Measurements from ENCODE around the gene TCEAL1.

DNA sequence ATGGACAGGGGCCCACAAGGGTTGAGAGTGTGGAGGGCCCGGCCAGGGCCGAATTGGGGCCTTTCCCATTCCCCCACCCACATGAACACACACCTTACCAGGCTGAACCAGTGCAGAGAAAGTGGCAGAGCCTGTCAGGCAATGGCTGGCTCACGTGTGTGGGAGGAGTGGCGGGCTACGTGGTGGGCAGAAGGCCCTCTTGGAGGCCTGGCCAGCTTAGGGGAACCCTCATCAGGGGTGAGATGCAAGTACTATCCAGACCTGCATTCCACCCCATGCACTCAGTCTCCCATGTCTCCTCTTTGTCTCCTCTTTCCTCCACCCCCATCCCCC lies 42.5 kb upstream of the TCEAL1 start:
- TF ChIP-seq, protein P1, sequence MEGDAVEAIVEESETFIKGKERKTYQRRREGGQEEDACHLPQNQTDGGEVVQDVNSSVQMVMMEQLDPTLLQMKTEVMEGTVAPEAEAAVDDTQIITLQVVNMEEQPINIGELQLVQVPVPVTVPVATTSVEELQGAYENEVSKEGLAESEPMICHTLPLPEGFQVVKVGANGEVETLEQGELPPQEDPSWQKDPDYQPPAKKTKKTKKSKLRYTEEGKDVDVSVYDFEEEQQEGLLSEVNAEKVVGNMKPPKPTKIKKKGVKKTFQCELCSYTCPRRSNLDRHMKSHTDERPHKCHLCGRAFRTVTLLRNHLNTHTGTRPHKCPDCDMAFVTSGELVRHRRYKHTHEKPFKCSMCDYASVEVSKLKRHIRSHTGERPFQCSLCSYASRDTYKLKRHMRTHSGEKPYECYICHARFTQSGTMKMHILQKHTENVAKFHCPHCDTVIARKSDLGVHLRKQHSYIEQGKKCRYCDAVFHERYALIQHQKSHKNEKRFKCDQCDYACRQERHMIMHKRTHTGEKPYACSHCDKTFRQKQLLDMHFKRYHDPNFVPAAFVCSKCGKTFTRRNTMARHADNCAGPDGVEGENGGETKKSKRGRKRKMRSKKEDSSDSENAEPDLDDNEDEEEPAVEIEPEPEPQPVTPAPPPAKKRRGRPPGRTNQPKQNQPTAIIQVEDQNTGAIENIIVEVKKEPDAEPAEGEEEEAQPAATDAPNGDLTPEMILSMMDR (IDR thresholded peaks at IDR 0.05), result no peak
- TF ChIP-seq POLR2A (IDR thresholded peaks at IDR 0.05), result no peak
